Activated CD8-positive, alpha-beta memory T cell treated with anti-CD3 and anti-CD28 coated beads, Interleukin-2, amount 50 U/mL, for 4 hours (primary cell): ENCODE data around the gene BTBD7.
"Not testable (repeated sequence)": the region's sequence is repeated elsewhere in the genome, so short reads cannot be mapped to it uniquely, and the experiment has no call there.

Source experiments
- DNase-seq: peaks from one replicate; pipeline ENCODE4 v3.0.0-alpha.2; 2020

The BTBD7 gene

GRCh38 chr14:93245764-93246420 lies 86.9 kb downstream of the BTBD7 start:
- no peak for DNase-seq

GRCh38 chr14:93240678-93241000 lies 92.2 kb downstream of the BTBD7 start:
- DNase-seq: no peak

- DNase-seq: no peak
Measured at GRCh38 chr14:93239869-93240677, 92.8 kb downstream of the BTBD7 start.

DNA sequence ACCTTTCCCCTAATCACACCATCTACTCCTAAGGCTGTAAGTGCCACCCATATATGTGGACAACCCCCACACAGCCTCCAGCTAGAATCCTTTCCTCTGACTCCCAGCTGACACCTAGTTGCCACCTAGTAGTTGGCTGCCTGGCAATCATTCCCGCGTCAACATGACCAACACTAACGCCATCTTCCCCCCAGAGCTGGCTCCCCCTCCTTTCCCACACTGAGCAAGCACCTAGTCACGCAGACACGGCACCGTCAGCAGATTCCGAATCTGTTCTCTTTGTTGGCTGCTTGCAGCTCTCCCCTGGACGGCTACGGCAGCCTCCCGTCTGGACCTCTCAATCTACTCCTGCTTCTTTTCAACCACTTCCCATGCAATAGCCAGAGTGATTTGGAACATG lies 98.0 kb downstream of the BTBD7 start:
- DNase-seq: no peak

DNA sequence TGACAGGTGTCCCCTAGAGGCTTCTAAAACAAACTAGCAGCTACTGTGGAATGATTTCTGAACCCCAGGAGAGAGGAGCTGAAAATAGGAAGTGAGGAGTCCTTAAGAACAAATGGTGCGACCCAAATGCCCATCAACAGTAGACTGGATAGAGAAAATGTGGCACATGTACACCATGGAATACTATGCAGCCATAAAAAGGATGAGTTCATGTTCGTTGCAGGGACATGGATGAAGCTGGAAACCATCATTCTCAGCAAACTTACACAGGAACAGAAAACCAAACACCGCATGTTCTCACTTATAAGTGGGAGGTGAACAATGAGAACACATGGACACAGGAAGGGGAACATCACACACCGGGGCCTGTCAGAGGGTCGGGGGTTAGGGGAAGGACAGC lies 99.8 kb downstream of the BTBD7 start:
- DNase-seq: not testable (repeated sequence)

DNA sequence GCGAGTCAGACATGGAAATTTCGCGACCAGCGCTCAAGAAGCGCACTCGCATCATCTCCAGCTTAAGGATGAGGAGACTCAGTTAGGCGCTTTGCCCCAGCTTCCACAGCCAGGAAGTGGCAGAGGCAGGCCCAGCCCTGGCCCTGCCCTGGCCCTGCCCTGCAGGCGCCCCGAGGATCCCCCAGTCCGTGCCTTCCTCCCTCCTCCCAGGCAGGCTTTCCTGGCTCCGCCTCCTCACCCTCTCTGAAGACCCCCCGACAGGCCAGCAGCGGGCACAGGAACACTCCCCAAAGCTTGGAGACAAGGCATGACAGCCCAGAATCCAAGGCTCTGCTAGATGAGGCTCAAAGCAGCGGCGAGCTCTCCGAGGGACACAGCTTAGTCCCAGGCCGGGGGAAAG lies 100.7 kb downstream of the BTBD7 start:
- DNase-seq: no peak

- no peak for DNase-seq
Measured at GRCh38 chr14:93231129-93231979, 101.5 kb downstream of the BTBD7 start.

GRCh38 chr14:93230539-93230938 lies 102.3 kb downstream of the BTBD7 start:
- DNase-seq: no peak

- no peak for DNase-seq
Measured at GRCh38 chr14:93228550-93228949, 104.3 kb downstream of the BTBD7 start.

- DNase-seq: no peak
Measured at GRCh38 chr14:93223565-93223964, 109.3 kb downstream of the BTBD7 start.

- DNase-seq: no peak
Measured at GRCh38 chr14:93220509-93220908, 112.3 kb downstream of the BTBD7 start.

- peak; percentile 40 for DNase-seq
Measured at GRCh38 chr14:93219103-93219726, 113.6 kb downstream of the BTBD7 start.

DNA sequence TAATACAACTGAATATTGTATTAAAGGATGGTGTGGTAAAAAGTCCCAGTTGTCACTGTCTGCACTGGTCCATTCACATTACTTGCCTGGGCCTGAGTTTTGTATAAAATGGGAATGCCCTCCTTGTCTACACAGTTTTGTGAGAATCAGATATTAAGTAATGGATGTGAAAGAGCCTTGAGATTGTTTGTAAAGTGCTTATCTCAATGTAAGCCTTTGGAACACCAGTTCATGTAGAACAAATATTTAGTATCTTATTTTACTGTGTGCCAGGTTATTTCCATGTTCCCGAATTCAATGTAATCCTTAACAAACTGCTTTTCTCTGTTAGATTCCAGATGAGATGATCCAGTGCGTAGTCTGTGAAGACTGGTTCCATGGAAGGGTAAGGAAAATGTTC lies 118.2 kb downstream of the BTBD7 start:
- no peak for DNase-seq

- no peak for DNase-seq
Measured at GRCh38 chr14:93212432-93212831, 120.4 kb downstream of the BTBD7 start.

GRCh38 chr14:93207468-93208308 lies 125.1 kb downstream of the BTBD7 start:
- DNase-seq: no peak

GRCh38 chr14:93206793-93207467 lies 125.9 kb downstream of the BTBD7 start, which contains the start of the genes GON7 and UBR7:
TSS of gene GON7 (minus strand) at chr14:93207065. CDS start at chr14:93207037, 28 bp downstream.
TSS of gene UBR7 (plus strand) at chr14:93207256. CDS start at chr14:93207292, 36 bp downstream.
- peak; percentile 83 for DNase-seq

- DNase-seq: no peak
Measured at GRCh38 chr14:93201155-93201704, 131.6 kb downstream of the BTBD7 start.

DNA sequence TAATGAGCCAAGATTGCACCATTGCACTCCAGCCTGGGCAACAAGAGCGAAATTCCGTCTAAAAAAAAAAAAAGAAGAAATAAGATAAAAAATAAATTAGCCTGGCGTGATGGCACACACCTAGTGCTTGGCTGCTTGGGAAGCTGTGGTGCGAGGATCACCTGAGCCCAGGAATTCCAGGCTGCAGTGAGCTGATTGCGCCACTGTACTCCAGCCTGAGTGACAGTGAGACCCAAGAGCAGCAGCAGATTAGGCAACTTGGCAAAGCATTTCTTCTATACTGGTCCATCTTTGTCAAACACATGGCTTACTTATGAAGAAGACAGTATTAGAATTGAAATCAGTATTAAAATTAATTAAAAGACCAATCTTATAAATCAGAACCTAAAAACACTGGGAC lies 132.3 kb downstream of the BTBD7 start:
- DNase-seq: no peak

- no peak for DNase-seq
Measured at GRCh38 chr14:93199031-93199430, 133.8 kb downstream of the BTBD7 start.

DNA sequence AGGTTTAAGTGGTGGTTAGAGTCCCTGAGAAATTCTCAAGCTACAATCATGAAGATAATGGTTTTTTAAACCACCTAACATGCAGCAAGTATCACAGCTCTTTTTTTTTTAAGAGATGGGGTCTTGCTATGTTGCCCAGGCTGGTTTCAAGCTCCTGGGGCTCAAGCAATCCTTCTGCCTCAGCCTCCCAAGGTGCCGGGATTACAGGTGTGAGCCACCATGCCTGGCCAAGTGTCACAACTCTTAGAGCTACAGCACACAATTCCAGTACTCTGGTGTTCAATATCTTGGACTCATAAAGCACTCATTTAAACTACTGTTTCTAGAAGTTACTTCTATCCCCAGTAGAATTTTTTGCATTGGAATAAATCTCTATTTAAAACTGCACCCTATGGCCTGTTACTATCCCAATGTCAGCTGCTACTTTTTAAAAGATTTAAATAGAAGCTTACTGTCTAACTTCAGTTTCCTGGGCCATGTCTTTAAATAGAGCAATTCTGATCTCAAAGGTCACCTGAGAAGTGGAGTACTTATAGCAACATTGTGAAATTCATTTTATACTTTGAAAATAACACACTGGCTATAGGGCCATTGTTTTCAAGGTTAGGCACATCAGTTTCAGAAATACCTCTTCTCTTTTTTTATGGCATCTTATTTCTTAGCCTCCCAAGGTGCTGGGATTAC lies 137.4 kb downstream of the BTBD7 start:
- DNase-seq: no peak
